Measurements from ENCODE around the gene AGMAT.
"Not testable (repeated sequence)": the region's sequence is repeated elsewhere in the genome, so short reads cannot be mapped to it uniquely, and the experiment has no call there.

DNA sequence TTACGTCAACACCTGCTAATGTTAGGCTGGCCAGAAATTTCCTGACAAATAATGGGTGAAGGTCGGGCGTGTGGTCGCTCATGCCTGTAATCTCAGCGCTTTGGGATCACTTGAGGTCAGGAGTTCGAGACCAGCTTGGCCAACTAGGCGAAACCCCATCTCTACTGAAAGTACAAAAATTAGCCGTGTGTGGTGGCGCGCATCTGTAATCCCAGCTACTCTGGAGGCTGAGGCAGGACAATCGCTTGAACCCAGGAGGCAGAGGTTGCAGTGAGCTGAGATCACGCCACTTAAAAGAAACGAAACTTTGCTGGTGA, 19.1 kb upstream of the AGMAT start:
- TF ChIP-seq, protein P1, sequence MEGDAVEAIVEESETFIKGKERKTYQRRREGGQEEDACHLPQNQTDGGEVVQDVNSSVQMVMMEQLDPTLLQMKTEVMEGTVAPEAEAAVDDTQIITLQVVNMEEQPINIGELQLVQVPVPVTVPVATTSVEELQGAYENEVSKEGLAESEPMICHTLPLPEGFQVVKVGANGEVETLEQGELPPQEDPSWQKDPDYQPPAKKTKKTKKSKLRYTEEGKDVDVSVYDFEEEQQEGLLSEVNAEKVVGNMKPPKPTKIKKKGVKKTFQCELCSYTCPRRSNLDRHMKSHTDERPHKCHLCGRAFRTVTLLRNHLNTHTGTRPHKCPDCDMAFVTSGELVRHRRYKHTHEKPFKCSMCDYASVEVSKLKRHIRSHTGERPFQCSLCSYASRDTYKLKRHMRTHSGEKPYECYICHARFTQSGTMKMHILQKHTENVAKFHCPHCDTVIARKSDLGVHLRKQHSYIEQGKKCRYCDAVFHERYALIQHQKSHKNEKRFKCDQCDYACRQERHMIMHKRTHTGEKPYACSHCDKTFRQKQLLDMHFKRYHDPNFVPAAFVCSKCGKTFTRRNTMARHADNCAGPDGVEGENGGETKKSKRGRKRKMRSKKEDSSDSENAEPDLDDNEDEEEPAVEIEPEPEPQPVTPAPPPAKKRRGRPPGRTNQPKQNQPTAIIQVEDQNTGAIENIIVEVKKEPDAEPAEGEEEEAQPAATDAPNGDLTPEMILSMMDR (IDR thresholded peaks at IDR 0.05; ENCODE audit: low read length): not testable (repeated sequence)
- not testable (repeated sequence) for TF ChIP-seq EZH2 (optimal IDR thresholded peaks at IDR 0.05; ENCODE audit: low read depth, low read length)

Measured in MM.1S (cell line).